Activated CD4-positive, alpha-beta T cell treated with anti-CD3 and anti-CD28 coated beads for 24 hours (primary cell): ENCODE measurements around the gene KIAA0040.

Source experiments
- DNase-seq, 2 donors: peaks; one replicate each; pipeline ENCODE4 v3.0.0-alpha.2; 2020; ENCODE audit warnings: low read depth in 2 of 2

The KIAA0040 gene

GRCh38 chr1:175200678-175201521 lies 8.3 kb upstream of the KIAA0040 start:
- no peak for DNase-seq

DNA sequence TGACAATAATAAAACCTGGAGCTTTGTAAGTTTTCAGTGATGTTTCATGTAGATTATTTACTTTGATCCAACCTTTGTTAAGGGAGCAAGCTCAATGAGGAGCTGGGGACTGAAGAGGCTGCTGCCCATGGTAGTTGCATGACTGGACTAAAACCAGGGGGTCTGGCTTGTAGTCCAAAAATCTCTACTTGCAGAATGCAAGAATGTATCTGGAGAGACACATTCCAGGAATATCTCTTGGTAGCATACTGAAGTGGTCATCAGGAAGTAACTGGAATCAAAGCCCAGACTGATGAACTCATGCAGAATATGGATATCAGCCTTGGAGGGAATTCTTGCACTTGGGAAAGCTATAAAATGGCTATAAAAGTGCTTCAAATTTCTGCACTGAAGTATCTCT lies 5.8 kb upstream of the KIAA0040 start:
- no peak for DNase-seq

DNA sequence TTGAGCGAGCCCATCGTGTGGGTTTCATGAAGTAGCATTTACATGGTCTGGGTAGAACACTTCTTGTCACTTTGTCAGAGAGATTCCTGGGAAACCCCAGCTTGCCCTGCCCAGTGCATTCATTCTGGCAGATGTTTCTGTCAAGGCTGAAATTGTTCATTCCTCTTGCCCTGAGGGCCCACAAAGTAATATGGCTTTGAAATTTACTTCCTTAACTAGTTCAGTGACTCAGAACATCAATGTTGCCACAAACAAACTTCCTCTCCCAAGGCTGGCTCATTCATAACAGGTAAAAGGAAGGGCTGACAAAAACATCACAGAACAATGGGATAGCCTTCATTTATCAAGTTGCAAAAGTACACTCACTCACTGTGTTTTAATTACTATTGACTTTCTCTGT lies 5.0 kb upstream of the KIAA0040 start:
- no peak for DNase-seq

GRCh38 chr1:175195798-175196197 lies 3.2 kb upstream of the KIAA0040 start:
- no peak for DNase-seq

DNA sequence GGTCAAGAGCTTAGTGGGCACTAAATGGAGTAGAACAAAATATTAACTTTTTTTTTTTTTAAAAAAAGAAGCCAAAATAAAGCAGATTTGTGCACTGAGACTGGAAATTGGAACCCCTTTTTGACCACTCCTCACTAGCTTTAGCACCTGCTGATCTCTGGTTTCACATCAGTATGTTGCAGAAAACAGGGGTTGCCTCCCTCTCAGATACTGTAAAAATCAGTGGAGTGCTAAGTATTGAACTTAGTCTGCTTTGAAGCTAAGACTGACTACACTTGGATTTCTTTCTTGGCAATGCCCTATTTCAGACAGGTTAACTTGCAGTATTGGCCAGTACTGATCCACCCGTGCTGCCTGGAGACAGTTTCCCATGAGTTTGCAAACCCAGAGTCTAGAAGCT lies 2.7 kb upstream of the KIAA0040 start:
- DNase-seq, result no peak

DNA sequence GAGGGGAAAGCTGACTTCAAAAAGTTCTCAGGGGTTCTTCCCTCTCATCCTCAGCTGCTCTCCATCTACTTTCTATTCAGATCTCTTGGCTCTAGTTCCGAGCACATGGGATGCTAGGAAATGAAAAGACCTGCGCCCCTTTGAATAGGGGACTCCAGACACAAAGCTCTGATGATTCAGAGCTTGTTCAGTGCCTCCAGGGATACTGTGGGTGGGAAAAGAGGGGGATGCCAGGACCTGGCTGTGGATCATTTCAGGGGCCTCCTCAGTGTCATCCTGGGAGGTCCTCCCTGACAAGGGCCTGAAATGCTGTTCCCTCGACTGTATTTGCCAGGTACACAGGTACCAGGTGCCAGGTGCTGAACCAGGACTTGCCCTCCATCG lies 943 bp upstream of the KIAA0040 start:
- no peak for DNase-seq

DNA sequence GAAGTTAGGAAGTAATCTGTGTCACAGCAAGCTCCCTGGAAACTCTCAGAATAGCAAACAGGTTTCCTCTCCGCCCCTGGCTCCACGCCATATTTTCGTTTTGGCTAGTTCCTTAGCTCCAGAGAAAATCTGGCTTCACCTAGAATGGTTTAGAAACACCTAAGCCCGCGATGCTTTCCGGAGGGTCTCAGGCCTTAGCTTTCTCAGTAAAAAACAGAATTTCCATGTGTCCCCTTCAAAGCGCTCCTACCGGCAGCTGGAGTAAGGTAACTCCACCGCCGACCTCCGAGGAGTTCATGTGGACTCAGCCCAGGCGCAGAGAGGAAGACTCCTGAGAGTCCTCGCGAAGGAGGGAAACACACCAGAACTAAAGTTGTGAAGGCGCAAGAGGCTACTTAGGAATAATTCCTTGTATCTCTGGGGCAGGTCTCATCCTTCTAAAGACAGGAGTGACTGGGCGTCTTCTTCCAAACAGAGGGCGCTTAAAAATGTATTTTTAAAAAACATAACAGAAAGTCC lies 406 bp downstream of the KIAA0040 start:
- DNase-seq, result peak in 1 of 2 donors; percentile 21

DNA sequence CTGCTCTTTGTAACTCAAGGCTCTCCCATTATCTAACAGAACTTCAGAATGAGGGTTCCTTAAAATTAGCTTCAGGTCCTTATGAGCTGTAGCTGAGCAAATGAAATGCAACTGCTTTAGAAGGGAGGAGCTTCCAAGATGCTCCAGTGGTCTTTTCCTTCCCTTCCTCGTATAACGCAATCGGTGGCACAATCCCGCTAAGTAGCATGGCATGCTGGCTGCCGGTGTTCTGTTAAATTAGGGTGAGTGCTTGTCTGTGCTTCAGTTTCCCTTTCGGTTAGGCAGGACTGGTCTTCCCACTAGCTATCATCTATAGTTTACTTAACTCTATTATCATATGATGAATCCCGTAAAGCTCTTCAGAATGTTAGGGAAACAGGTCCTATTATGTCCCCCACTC lies 917 bp downstream of the KIAA0040 start:
- no peak for DNase-seq

DNA sequence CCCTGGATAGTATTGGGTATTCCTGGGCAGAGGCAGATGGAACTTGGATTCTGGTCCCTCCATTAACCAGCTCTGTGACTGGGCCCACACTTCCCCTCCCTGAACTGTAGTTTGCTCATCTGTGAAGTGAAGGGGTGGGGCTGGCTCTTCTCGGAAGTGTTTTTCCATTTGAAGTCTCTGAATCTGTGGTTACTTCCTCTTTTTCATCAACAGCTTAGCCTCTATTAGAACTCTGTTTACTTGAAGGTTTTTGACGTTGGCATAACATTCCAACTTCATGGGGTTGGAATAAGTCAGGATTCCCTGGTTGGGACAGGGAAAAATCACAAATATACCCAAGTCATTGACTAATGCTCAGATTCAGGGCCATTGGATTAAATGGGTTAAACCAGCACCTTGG lies 3.6 kb downstream of the KIAA0040 start:
- DNase-seq, result peak in 1 of 2 donors; percentile 39

DNA sequence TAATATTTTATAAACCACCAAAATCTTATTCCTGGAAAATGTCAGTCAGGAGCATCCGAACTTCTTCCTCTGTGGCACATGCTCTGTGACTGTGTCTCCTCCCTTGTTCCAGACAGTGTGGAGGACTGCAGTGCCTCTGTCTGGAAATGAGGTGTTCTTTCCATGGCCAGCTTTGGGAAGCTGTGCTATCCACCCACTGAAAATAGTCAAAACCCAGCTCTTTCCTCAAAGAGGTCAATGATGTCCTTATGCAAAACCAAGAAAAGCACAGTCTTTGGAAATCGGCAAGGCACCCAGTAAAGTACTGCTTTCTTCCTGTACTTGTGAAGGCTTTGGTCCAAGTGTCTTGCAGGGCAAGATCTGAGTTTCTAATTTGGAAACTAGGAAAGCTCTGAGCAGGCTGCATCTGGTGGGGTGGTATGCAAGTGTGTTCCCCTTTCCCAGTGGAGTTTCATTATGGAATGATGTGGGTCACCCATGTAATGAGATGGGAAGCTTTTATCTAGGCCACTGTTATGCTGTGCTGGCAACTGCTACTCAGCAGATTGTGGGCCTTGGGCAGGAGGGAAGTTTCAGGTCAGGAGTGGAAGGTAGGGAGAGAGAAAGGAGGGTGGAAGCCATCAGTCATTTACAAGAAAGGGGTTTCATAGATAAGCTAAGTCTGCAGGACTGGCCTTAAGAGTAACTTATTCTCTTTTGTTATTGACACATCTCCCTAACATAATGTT lies 6.0 kb downstream of the KIAA0040 start:
- no peak for DNase-seq

DNA sequence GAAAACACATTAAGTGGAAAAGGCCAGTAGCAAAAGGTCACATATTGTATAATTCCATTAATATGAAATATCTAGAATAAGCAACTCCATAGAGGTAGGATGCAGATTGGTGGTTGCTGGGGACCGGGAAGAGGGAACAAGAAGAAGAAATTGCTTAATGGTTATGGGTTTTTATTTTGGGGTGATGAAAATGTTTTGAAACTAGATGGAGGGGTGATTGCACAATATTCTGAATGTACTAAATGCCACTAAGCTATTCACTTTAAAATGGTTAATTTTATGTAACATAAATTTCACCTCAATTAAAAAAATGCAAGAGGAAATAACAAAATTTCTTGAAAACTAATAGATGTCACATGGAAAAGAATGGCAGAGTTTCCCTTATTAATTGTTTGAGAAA lies 6.7 kb downstream of the KIAA0040 start:
- no peak for DNase-seq

- DNase-seq, result no peak
Measured at GRCh38 chr1:175183586-175183985, 9.0 kb downstream of the KIAA0040 start.

DNA sequence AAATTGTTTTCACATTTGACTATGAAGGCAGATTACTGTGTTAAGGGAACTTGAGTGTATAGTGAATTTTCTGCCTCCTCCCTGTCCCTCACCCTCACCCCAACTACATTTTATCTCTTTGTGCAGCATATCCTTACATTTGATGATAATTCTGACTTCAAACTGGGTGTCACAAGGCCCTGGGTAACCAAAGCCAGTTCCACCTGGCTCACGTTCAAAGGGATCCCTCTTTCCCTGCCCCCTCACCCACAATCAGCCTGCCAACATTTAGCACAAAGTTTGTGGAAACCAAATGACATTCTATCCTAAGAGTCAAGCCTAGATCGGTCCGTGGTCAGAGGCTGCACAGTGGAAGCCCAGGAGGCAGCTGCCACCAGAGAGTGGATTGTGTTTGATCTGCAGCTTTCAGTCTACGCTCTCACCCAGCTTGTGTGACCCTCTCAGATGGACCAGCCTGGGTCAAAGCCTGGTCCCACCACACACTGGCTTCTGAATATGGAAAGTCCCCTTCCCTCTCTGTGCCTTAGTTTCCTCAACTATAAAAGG lies 10.3 kb downstream of the KIAA0040 start:
- DNase-seq, result no peak

DNA sequence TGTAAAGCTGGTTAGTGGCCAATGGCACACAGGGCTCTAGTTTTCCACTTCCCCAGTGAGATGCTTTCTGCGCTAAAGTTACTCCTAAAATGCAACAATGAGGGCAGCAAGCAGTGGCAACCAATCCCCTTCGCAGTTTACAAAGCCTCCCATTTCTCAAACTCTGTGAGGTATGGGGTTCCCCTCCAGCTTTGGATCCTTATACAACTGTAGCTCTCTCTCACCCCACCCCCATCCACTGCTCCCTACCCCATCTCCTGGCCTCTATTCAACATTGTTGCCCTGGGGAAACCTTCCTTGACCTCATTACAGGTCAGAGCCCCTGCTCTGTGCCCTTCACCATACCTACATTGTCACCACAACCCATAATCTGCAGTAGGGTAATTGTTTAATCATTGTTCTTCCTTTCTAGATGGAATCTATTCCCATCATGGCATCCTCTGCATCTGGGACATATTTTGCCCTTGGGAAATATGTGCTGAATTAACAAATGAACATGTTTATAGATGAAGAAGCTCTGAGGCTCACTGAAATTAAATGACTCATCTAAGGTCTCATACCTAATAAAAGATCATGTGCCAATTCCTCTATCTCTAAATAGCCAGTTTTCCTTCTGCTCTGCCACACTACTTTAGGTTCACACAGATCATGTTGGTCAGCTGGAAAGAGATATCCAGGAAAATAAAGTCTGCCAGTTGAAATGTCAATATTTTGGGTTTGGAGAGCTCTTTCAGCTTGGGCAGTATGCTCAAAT lies 12.6 kb downstream of the KIAA0040 start:
- no peak for DNase-seq

- no peak for DNase-seq
Measured at GRCh38 chr1:175178456-175178855, 14.1 kb downstream of the KIAA0040 start.

GRCh38 chr1:175178056-175178455 lies 14.5 kb downstream of the KIAA0040 start:
- DNase-seq, result no peak

DNA sequence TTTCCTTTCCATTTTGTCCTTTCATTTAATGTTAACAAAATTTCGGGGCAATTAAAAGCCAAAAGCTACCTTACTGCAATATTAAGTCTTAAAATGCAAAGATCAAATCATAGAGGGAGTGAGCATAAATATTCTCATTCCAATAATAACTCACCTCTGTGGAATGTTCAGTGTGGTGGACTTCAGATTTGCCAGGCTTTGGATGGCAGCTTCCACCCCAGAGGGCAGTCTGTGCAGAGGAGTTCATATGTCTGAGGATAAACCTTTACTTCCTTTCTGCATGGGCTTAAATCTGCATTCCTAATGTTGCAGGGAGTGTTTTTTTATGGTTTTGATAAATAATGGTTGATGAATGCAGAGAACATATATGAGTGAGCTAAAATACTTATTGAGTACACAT lies 16.3 kb downstream of the KIAA0040 start:
- no peak for DNase-seq

DNA sequence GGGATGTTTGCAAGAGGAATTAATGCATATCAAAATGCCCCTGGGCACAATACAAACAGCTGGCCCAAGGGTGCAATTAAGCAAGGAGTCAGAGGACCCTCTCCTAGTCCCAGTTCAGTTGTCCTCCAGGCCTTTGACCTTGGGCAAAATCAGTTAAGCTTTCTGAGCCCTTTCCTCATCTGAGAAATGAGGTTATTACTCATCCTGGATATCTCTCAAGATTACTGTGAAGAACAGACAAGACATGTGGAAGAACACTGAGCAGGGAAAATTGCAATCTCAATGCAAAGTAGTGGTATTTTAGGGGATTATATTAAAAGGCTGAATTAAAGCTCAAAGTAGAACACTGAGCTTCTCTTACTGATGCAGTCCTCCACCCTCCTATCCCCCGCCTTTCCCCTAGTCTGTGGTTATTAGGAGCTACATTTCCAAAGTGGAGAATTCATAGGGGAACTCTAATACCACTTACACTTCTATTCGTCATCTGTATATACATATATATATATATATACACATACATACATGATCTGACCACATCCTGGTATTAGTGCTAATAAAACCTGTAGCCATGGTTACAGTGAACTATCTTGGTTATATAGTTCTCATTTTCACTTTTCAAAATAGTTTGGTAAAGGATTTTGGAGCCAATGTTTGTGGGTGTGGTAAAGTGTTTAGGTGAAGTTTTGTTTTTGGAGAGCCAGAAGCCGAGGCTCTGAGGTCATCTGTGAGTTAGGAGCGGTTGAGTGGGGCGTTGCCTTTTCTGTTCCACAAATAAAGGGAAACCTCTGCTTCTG lies 18.1 kb downstream of the KIAA0040 start:
- DNase-seq, result no peak

DNA sequence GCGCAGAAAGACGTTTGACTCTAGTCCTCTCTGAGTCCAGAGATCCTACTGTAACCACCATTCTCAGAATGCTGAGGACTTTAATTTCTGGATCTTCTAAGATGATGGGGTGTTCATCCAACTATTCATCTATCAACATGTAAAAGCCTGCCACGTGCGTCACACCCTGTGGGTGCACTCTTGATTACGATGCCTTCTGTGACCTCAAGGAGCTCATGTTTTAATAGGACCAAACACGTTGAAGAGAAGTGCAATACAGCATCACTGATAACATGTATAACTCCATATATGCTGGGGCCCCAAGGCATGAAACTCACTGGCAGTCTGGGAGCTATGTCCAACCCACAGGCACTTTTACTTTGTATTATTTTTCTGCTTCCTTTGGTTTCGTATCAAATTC lies 19.0 kb downstream of the KIAA0040 start:
- no peak for DNase-seq

DNA sequence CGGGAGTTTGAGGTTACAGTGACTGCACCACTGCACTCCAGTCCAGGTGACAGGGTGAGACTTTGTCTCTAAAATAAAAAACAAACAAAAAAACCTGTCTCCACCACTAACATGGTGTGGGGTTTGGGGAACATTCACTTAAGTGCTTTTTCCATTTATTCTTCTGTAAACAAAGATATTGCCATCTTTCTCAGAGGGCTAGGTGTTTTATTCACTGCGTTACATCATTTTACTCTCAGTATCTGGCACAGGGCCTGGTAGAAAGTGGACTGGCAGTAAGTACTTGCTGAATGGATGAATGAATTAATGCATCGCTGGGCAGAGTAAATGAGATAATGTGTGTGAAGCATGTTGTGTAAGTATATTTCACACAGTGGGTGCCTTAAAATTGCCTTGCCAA lies 20.1 kb downstream of the KIAA0040 start:
- no peak for DNase-seq
